Measurements from ENCODE around the gene HP1BP3.
"Not testable (repeated sequence)": the region's sequence is repeated elsewhere in the genome, so short reads cannot be mapped to it uniquely, and the experiment has no call there.

Gene HP1BP3

GRCh38 chr1:20726118-20726911 is 60.8 kb downstream of the HP1BP3 start:
- no peak for DNase-seq

- DNase-seq = no peak
Measured at GRCh38 chr1:20725189-20726117, 61.7 kb downstream of the HP1BP3 start.

GRCh38 chr1:20724364-20725188 is 62.5 kb downstream of the HP1BP3 start:
- DNase-seq = no peak

- no peak for DNase-seq
Measured at GRCh38 chr1:20723537-20724363, 63.4 kb downstream of the HP1BP3 start.

GRCh38 chr1:20723159-20723536 is 64.0 kb downstream of the HP1BP3 start:
- no peak for DNase-seq

- DNase-seq = no peak
Measured at GRCh38 chr1:20721117-20722061, 65.7 kb downstream of the HP1BP3 start.

- no peak for DNase-seq
Measured at GRCh38 chr1:20720631-20721091, 66.4 kb downstream of the HP1BP3 start.

GRCh38 chr1:20719871-20720620 is 67.1 kb downstream of the HP1BP3 start:
- no peak for DNase-seq

GRCh38 chr1:20719261-20719660 is 67.8 kb downstream of the HP1BP3 start:
- no peak for DNase-seq

- DNase-seq = not testable (repeated sequence)
Measured at GRCh38 chr1:20718343-20718882, 68.7 kb downstream of the HP1BP3 start.

- DNase-seq = peak; percentile 59 to 65
Measured at GRCh38 chr1:20717452-20718342, 69.4 kb downstream of the HP1BP3 start, which contains the start of gene KIF17. Gene KIF17, minus strand, starts transcription at chr1:20718007. Its CDS starts 301 bp downstream, at chr1:20717706.

GRCh38 chr1:20716232-20716631 is 70.9 kb downstream of the HP1BP3 start:
- DNase-seq = no peak

- no peak for DNase-seq
Measured at GRCh38 chr1:20715406-20715805, 71.7 kb downstream of the HP1BP3 start.

GRCh38 chr1:20713440-20713839 is 73.7 kb downstream of the HP1BP3 start:
- no peak for DNase-seq

- no peak for DNase-seq
Measured at GRCh38 chr1:20712215-20712577, 74.9 kb downstream of the HP1BP3 start.

- DNase-seq = no peak
Measured at GRCh38 chr1:20711285-20712214, 75.6 kb downstream of the HP1BP3 start.
